Gastrocnemius medialis (tissue), 4 donors: ENCODE measurements around the gene B3GAT1.

ENCODE experiments used
- POLR2A ChIP-seq, 2 donors: fragments of 450-650 bp; IDR thresholded peaks; one replicate each; pipeline ENCODE4 v1.6.1; 2017; ENCODE audit warnings: antibody characterized with exemption in 2 of 2, mild to moderate bottlenecking in 2 of 2, moderate library complexity in 2 of 2
- TF ChIP-seq, protein P1 (sequence below), 5 experiments: fragments of 450-650 bp in 3 of 5; fragments of 200-600 bp in 2 of 5; sonication (generic) in 2 of 5; IDR thresholded peaks in 4 of 5; conservative IDR thresholded peaks in 1 of 5; 1 replicate in 4 of 5; 2 replicates in 1 of 5; pipeline ENCODE4 v1.5.1; 2016 to 2019; ENCODE audit warnings: antibody characterized with exemption in 5 of 5, mild to moderate bottlenecking in 3 of 5, moderate library complexity in 3 of 5

DNA sequence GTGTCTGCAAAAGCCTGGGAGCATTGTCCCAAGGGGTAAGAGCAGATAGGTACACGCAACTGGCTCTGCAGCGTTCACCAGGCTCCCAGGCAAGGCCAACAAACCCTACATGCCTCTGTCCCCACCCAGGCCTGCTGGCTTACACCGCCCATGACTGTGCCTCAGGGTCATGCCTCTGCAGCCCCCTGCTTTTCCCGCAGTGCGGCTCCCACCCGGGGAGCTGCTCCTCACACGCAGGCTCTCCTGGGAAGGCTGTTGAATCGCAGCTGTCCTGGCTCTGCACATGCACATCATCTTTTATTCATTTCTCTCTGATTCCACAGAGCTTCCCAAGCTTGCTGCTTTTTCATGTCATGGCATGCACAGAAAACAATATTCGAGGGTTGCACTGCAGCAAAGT, 29.2 kb upstream of the B3GAT1 start:
- TF ChIP-seq, protein P1, sequence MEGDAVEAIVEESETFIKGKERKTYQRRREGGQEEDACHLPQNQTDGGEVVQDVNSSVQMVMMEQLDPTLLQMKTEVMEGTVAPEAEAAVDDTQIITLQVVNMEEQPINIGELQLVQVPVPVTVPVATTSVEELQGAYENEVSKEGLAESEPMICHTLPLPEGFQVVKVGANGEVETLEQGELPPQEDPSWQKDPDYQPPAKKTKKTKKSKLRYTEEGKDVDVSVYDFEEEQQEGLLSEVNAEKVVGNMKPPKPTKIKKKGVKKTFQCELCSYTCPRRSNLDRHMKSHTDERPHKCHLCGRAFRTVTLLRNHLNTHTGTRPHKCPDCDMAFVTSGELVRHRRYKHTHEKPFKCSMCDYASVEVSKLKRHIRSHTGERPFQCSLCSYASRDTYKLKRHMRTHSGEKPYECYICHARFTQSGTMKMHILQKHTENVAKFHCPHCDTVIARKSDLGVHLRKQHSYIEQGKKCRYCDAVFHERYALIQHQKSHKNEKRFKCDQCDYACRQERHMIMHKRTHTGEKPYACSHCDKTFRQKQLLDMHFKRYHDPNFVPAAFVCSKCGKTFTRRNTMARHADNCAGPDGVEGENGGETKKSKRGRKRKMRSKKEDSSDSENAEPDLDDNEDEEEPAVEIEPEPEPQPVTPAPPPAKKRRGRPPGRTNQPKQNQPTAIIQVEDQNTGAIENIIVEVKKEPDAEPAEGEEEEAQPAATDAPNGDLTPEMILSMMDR (IDR thresholded peaks at IDR 0.05 in 4 of 5, conservative IDR thresholded peaks at IDR 0.05 in 1 of 5), result no peak
- TF ChIP-seq POLR2A (IDR thresholded peaks at IDR 0.05), result no peak
